ENCODE measurements around the gene ASF1B. TPM values are rescaled to one million over a fixed set of nuclear protein-coding genes. Genes with fewer than 3 reads are reported as not detected.

Gene ASF1B
- total RNA-seq, 4 donors from 2014 or later, result 1.9 to 4.5 (median 4.4) TPM; not detected in 1

GRCh38 chr19:14073261-14073924, 63.0 kb downstream of the ASF1B start:
- H3K27me3 ChIP-seq, result no peaks in the 10 kb centered on the region
- TF ChIP-seq, protein P1, sequence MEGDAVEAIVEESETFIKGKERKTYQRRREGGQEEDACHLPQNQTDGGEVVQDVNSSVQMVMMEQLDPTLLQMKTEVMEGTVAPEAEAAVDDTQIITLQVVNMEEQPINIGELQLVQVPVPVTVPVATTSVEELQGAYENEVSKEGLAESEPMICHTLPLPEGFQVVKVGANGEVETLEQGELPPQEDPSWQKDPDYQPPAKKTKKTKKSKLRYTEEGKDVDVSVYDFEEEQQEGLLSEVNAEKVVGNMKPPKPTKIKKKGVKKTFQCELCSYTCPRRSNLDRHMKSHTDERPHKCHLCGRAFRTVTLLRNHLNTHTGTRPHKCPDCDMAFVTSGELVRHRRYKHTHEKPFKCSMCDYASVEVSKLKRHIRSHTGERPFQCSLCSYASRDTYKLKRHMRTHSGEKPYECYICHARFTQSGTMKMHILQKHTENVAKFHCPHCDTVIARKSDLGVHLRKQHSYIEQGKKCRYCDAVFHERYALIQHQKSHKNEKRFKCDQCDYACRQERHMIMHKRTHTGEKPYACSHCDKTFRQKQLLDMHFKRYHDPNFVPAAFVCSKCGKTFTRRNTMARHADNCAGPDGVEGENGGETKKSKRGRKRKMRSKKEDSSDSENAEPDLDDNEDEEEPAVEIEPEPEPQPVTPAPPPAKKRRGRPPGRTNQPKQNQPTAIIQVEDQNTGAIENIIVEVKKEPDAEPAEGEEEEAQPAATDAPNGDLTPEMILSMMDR (IDR thresholded peaks at IDR 0.05), result peak in 4 of 5 experiments; percentile 2 to 56 (median 26)
- TF ChIP-seq EP300 (IDR thresholded peaks at IDR 0.05; ENCODE audit: low read depth) (no peak), POLR2A (IDR thresholded peaks at IDR 0.05) (peak; percentile 63), POLR2AphosphoS5 (IDR thresholded peaks at IDR 0.05) (peak in 2 of 3 donors; percentile 41 to 79)
- peak overlapping the region; percentile 95 to 98 (median 97) for H3K27ac ChIP-seq
- WGBS, 2 donors (ENCODE audit: low coverage in 1 of 2), result 1% methylated on average over 72 of the region's 106 CpGs; no CpG with 5 or more reads in 1 of the 2 donors
- H3K36me3 ChIP-seq, result no peaks in the 10 kb centered on the region
- peaks cover 11 to 52% (median 31%) of the 10 kb centered on the region in 4 donors for H3K4me1 ChIP-seq
- H3K9me3 ChIP-seq, result no peaks in the 10 kb centered on the region
- intact Hi-C loops (cut with DNase I; ENCODE audit: low total_unique reads), result loop anchor here (5.0 kb wide), 1 partner anchor 64 kb away; the partner anchor contains the start of gene ASF1B
- H3K4me3 ChIP-seq, result peak overlapping the region; percentile 44 to 84 (median 70)
- DNase-seq, result peak; percentile 80
- in situ Hi-C loops (cut with MboI; ENCODE audit: low pct_ligation_motif_present in 1 of 4, low pct_unique_long_range_greater_than_20kb in 1 of 4, low sequenced_read_pairs in 3 of 4), result loop anchor here in 3 of 4 donors (10.0 to 25.0 kb wide), 3 partner anchors 186 to 486 kb away; partner anchors contain the start of gene NANOS3 (in 3 of the 3)

DNA sequence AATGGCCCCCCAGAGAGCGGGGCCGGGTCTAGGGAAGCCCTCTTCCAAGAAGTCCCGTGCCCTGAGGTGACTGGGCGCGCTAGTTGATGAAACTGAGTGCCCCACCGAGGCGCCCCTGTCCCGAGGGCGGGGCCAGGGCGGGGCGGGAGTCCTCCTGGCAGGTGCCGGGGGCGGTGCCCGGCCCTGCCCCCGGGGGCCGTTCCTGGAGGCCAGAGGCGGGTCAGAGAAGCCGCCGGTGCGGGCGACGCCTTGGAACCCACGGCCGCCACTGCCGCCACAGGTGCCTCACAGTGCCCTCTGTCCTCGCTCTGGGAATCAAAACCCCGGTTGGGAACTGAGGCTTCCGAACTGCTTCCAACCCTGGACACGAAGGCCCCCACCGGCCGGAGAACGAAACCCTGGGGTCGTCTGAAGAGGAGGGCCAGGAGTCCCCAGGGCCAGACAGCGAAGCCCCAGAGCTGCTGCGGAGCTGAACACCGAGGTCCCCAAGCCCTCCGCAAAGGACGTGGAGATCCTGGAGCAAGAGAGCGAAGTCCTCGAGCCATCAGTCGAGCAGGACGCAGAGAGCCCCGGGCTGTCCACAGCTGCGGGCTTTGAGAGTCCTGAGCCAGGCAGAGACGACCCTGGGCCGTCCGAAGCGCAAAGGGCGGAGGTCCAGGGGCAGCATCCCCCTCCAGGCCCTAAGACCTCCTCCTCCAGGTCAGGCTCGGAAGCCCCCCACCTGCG, 63.7 kb downstream of the ASF1B start, which contains the start of gene MISP3:
Gene MISP3, plus strand, starts transcription at position 252 of the 726 bp plus-strand sequence. CDS start 524 bp downstream, outside the sequence.
- Histone ChIP-seq H3K27me3 (no peaks in the 10 kb centered on the region), H3K36me3 (no peaks in the 10 kb centered on the region), H3K9me3 (no peaks in the 10 kb centered on the region), H3K27ac (peak within 1 kb of the TSS; percentile 95 to 98 (median 97)), H3K4me1 (peaks cover 11 to 48% (median 31%) of the 10 kb centered on the region in 4 donors), H3K4me3 (peak within 1 kb of the TSS; percentile 44 to 84 (median 70))
- in situ Hi-C loops (cut with MboI; ENCODE audit: low pct_ligation_motif_present in 1 of 4, low pct_unique_long_range_greater_than_20kb in 1 of 4, low sequenced_read_pairs in 3 of 4) (loop anchor here in 3 of 4 donors (10.0 to 25.0 kb wide), 3 partner anchors 185 to 485 kb away; partner anchors contain the start of gene NANOS3 (in 3 of the 3)), intact Hi-C loops (cut with DNase I; ENCODE audit: low total_unique reads) (loop anchor here (5.0 kb wide), 1 partner anchor 65 kb away; the partner anchor contains the start of gene ASF1B)
- WGBS, 2 donors (ENCODE audit: low coverage in 1 of 2), result 1% methylated on average over 40 of the region's 51 CpGs; no CpG with 5 or more reads in 1 of the 2 donors
- TF ChIP-seq, protein P1 (IDR thresholded peaks at IDR 0.05), result peak in 2 of 5 experiments; percentile 23 to 40
- TF ChIP-seq POLR2AphosphoS5 (IDR thresholded peaks at IDR 0.05) (peak; percentile 46 to 78 (median 69)), POLR2A (IDR thresholded peaks at IDR 0.05) (peak; percentile 76), EP300 (IDR thresholded peaks at IDR 0.05; ENCODE audit: low read depth) (no peak)
- DNase-seq, result peak; percentile 92

- TF ChIP-seq, protein P1 (IDR thresholded peaks at IDR 0.05), result no peak
- TF ChIP-seq EP300 (IDR thresholded peaks at IDR 0.05; ENCODE audit: low read depth), result no peak
- no peak for TF ChIP-seq POLR2AphosphoS5 (IDR thresholded peaks at IDR 0.05)
- TF ChIP-seq POLR2A (IDR thresholded peaks at IDR 0.05), result no peak
- H3K27me3 ChIP-seq, result no peaks in the 10 kb centered on the region
- intact Hi-C loops (cut with DNase I; ENCODE audit: low total_unique reads), result loop anchor here (5.0 kb wide), 1 partner anchor 67 kb away; the partner anchor contains the start of gene ASF1B
- in situ Hi-C loops (cut with MboI; ENCODE audit: low pct_ligation_motif_present in 1 of 4, low pct_unique_long_range_greater_than_20kb in 1 of 4, low sequenced_read_pairs in 3 of 4), result loop anchor here in 3 of 4 donors (10.0 to 25.0 kb wide), 3 partner anchors 183 to 483 kb away; partner anchors contain the start of gene NANOS3 (in 3 of the 3)
- 96 to 98% methylated on average over 13 to 43 of the region's 43 CpGs for WGBS, 2 donors (ENCODE audit: low coverage in 1 of 2)
- no peaks in the 10 kb centered on the region for H3K9me3 ChIP-seq
- DNase-seq, result no peak
- no peak overlapping the region for H3K4me3 ChIP-seq
- H3K27ac ChIP-seq, result no peak overlapping the region
- peaks cover 9 to 34% (median 25%) of the 10 kb centered on the region in 4 donors for H3K4me1 ChIP-seq
- no peaks in the 10 kb centered on the region for H3K36me3 ChIP-seq
Measured at GRCh38 chr19:14070268-14071050, 65.9 kb downstream of the ASF1B start.

Other genes with a start within 250 kb of the ASF1B start
- gene BRME1, start 230.5 kb downstream of the ASF1B start, total RNA-seq, result 100 to 1,000 TPM in 1 of 4 donors, 1 to 10 TPM in 3; 5.2 to 102 (median 6.7) TPM
- 100 to 1,000 TPM; 113 to 294 (median 177) TPM for gene CC2D1A, start 230.4 kb downstream of the ASF1B start, total RNA-seq
- 10 to 100 TPM in 1 of 4 donors, 1 to 10 TPM in 3; 3.0 to 15.3 (median 3.2) TPM for gene PODNL1, start 198.2 kb downstream of the ASF1B start, total RNA-seq
- 10 to 100 TPM; 26.2 to 61.7 (median 35.8) TPM for gene DCAF15, start 184.1 kb downstream of the ASF1B start, total RNA-seq
- gene RFX1, start 130.3 kb downstream of the ASF1B start, total RNA-seq, result 1 to 10 TPM; 3.7 to 9.0 (median 8.1) TPM
- not detected for gene RLN3, start 108.4 kb downstream of the ASF1B start, total RNA-seq
- 1 to 10 TPM in 3 of 4 donors, under 1 TPM in 1; 0.37 to 2.1 (median 1.5) TPM for gene IL27RA, start 104.8 kb downstream of the ASF1B start, total RNA-seq
- under 1 TPM in 2 of 4 donors, not detected in 2; 0.14 to 0.32 TPM for gene PALM3, start 74.5 kb downstream of the ASF1B start, total RNA-seq
- gene MISP3, start 63.8 kb downstream of the ASF1B start, total RNA-seq, result 100 to 1,000 TPM in 1 of 4 donors, 10 to 100 TPM in 3; 23.8 to 115 (median 35.8) TPM
- gene C19orf67, start 50.8 kb downstream of the ASF1B start, total RNA-seq, result 1 to 10 TPM in 1 of 4 donors, under 1 TPM in 1, not detected in 2; 0.64 to 1.1 TPM
- gene SAMD1, start 45.8 kb downstream of the ASF1B start, total RNA-seq, result 10 to 100 TPM in 3 of 4 donors, 1 to 10 TPM in 1; 7.6 to 37.5 (median 36.8) TPM
- gene PRKACA, start 18.8 kb downstream of the ASF1B start, total RNA-seq, result 10 to 100 TPM; 16.7 to 74.8 (median 39.5) TPM
- gene ADGRL1, start 69.6 kb upstream of the ASF1B start, total RNA-seq, result 10 to 100 TPM; 45.9 to 55.4 (median 48.7) TPM
- 100 to 1,000 TPM in 3 of 4 donors, 10 to 100 TPM in 1; 77.4 to 257 (median 136) TPM for gene ADGRE5, start 244.9 kb upstream of the ASF1B start, total RNA-seq

Measured in transverse colon (tissue), 4 donors.